ENCODE measurements around the gene MIS12.
A peak's percentile ranks its signal among the peaks of the same experiment; 100 is the strongest.

MIS12 gene

GRCh38 chr17:5486206-5487124 lies at the start of gene MIS12:
TSS of gene MIS12 (plus strand) at chr17:5486566. CDS start at chr17:5488863, 2,297 bp downstream.
- DNase-seq = peak; percentile 97

GRCh38 chr17:5437721-5438317 lies 48.5 kb upstream of the MIS12 start:
- no peak for DNase-seq

- peak; percentile 96 for DNase-seq
Observed at GRCh38 chr17:5438716-5439445, 47.5 kb upstream of the MIS12 start, which contains the start of gene C1QBP. TSS of gene C1QBP (minus strand) at chr17:5439155. CDS start at chr17:5439073, 82 bp downstream.

GRCh38 chr17:5439446-5439764 lies 47.0 kb upstream of the MIS12 start:
- no peak for DNase-seq

- no peak for DNase-seq
Observed at GRCh38 chr17:5443728-5444127, 42.6 kb upstream of the MIS12 start.

GRCh38 chr17:5444209-5444608 lies 42.2 kb upstream of the MIS12 start:
- DNase-seq = no peak

- no peak for DNase-seq
Observed at GRCh38 chr17:5446786-5447185, 39.6 kb upstream of the MIS12 start.

- no peak for DNase-seq
Observed at GRCh38 chr17:5464717-5465507, 21.5 kb upstream of the MIS12 start.

- DNase-seq = no peak
Observed at GRCh38 chr17:5466295-5466694, 20.1 kb upstream of the MIS12 start.

- DNase-seq = no peak
Observed at GRCh38 chr17:5467416-5467815, 18.9 kb upstream of the MIS12 start.

- peak; percentile 16 for DNase-seq
Observed at GRCh38 chr17:5468075-5468473, 18.3 kb upstream of the MIS12 start.

- no peak for DNase-seq
Observed at GRCh38 chr17:5472511-5472910, 13.9 kb upstream of the MIS12 start.

- no peak for DNase-seq
Observed at GRCh38 chr17:5473906-5474305, 12.5 kb upstream of the MIS12 start.

- no peak for DNase-seq
Observed at GRCh38 chr17:5478992-5479391, 7.4 kb upstream of the MIS12 start.

GRCh38 chr17:5480962-5481361 lies 5.4 kb upstream of the MIS12 start:
- DNase-seq = no peak

GRCh38 chr17:5481451-5481850 lies 4.9 kb upstream of the MIS12 start:
- no peak for DNase-seq

- DNase-seq = no peak
Observed at GRCh38 chr17:5485270-5486205, 828 bp upstream of the MIS12 start, which contains the start of gene DERL2. TSS of gene DERL2 (minus strand) at chr17:5486178. CDS start at chr17:5486161, 17 bp downstream.

- DNase-seq = no peak
Observed at GRCh38 chr17:5488752-5489151, 2.4 kb downstream of the MIS12 start.

GRCh38 chr17:5492970-5493369 lies 6.6 kb downstream of the MIS12 start:
- no peak for DNase-seq

- no peak for DNase-seq
Observed at GRCh38 chr17:5499476-5500231, 13.3 kb downstream of the MIS12 start.

- DNase-seq = no peak
Observed at GRCh38 chr17:5500247-5500588, 13.9 kb downstream of the MIS12 start.
